CD4-positive, alpha-beta T cell treated with Interleukin-17A for 4 hours (primary cell): ENCODE measurements around the gene TBC1D22A.
"Not testable (repeated sequence)": the region's sequence is repeated elsewhere in the genome, so short reads cannot be mapped to it uniquely, and the experiment has no call there.

Experiments used
- DNase-seq: peaks from one replicate; pipeline ENCODE4 v3.0.0-alpha.2; 2020; ENCODE audit warnings: mixed read lengths

Gene TBC1D22A

DNA sequence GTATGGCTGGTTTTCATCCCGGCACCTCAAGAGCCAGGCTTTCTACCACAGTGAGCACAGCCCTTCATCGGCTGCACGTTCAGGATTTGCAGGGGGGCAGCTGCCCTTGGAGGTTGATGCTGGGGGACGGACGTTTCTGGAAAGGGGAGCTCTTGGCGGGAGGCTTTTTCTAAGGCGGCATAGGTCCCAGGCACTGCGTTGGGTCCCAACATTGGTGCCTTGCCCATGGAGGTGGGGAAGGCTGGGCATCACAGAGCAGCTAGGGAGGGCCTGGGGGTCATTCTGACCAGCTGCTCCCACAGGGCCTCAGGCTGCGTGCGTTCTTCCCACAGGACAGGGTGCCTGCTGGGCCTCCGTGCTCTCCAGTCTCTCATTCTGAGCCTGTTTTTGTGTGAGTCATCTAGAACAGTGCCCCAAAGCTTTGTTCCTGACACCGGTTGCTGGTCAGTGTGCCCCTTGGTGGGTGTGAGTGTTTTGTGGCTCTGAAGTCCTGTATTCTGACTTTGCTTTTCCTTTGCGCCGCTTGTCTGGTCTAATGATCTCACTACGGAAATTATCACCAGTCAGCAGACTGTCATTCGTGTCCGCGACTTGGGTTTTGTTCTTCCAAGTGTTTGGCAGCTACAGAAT, 275.9 kb downstream of the TBC1D22A start:
- DNase-seq = no peak

DNA sequence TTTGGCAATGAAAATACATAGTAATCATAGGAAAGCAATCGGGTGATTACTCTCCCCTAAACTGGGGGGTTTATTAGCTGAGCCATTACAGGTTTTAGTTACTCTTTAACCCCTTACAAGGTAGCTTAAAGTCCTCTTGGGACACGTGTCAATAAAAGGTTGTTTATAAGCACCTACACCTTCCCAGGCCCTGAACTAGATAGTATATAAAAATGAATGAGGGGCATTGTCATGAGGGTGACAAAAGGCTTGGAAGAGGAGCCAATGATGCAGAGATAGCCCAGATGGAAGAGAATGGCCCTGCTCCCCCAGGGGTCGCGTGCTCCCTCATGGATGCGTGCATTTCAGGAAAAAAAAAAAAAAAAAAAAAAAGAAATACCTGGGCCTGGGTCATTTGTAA, 276.9 kb downstream of the TBC1D22A start:
- DNase-seq = no peak

DNA sequence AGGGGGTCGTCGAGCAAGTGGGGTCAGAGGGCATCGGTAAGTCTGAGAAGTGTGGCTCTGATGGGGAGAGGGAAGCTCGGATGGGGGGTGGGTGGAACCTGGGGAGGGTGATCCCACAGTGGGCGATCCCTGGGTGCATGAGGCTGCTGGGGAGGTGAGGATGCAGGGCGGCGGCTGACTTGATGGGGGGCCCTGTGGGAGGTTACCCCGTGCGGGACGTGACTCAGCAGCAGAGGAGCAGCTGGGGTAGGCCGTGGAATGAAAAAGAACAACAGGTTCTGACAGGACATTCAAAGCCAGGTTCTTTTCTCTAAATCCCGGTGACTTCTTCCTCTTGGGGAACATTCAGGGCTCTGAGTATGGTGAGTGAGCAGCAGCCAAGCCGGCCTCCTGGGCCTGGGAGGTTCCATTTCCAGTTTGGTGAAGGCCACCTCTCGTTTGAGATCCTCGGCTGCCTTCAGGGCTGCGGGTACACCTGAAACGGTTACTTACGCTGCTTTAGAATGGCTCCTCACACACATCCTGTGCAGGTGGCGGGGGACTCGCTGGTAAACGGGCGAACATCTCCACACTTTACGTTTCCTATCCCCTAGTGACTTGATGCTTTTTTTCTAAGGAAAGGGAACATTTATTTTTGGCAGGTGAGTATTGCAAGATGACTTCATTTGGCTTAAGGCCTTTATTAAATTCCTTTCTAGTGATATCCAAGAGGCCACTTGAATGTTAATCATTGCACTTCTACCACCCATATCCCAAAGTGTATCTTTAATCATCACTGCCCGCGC, 278.2 kb downstream of the TBC1D22A start:
- no peak for DNase-seq

DNA sequence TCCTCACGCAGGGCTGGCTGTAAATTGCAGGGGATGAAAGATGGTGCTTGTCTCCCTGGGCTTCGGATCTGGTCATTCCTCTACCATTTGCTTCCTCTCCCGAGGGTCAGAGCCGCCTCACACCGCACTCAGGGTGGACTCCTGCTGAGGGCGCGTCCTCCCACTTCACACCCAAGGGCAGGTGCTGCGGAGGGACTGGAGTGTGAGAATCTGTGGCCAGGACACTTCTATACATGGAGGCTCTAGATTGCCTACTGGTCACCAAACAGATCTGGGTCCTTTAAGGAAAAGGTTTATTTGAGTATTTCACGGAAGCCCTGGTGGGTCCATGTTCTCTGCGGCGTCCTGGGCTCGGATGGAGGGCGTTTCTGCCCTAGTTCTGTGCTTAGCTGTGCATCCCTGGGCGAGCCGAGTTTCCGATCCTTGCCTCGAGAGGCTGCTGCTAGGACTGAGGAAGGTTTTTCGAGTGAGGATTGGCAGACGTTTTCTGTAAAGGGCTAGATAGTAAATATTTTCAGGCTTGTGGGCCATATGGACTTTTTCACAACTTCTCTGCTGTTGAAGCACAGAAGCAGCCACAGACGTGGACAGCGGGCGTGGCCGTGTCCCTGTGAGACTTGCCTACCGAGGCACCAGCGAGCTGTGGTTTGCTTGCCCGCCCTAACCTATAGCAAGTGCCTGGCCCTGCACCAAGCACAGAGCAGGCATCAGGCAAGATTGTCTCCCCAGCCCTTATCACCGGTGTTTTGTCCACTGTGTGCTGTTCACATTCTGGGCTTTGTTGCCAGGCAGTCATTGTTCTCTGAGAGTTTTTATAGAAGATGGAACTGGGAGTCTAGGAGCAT, 279.0 kb downstream of the TBC1D22A start:
- DNase-seq = no peak

DNA sequence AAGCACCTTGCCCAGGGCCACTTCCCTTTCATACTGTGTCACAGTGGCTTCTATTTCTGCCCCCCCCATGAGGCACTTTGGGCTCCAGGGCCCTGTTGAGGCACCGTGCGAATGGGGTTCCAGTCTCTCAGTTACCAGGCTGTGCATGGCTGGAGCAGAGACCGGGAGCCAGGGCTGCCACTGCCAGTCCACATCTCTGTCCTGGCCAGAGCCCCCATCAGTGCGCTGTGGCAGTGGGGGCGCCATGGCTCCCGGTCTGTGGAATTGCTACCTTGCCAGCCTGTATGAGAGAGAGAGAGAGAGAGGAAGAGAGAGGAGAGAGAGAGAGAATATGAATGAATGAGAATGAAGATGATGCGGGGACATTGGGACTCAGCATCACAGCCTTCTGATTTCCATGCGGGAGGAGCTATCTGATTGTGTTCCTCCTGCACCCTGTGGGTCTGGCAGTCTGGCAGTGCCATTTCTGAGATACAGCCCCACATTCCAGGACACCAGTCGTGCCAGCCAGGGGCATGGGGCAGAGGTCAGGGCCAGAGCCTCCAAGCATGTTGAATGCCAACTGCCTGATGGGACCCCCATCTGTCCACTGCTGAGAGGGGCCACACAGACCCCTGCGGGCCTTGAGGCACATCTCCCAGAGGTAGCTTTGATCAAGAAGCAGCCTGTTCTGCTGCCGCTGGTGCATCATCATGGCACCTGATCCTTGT, 279.8 kb downstream of the TBC1D22A start:
- no peak for DNase-seq

DNA sequence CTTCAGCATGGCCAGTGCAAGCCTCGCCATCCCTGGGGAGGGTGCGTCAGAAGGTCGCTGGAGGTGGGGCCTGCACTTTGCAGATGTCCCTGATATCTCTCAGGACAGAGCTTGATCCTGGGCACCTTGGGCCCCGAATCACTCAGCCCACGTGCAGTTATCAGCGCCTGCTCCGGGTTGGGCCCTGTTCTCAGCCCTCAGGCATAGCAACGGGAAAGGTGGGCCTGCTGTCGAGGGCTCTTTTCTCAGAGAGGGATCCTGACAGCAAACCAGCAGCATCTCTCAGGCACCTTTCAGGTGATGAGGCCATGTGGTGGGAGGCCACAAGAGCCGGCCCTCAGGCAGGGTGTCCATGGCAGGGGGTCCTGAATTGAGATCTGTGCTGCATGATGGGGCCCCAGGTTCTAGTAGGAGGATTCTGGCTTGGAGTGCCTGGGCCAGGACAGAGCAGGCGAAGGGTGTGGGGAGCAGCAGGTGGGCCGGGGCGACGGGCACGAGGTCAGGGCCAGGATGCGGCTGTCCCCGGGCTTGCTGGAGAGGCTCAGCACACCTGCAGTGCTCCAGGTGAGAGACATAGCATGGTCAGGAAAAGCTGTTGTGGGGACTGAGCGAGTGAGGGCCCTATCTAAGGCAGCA, 280.5 kb downstream of the TBC1D22A start:
- DNase-seq = no peak

DNA sequence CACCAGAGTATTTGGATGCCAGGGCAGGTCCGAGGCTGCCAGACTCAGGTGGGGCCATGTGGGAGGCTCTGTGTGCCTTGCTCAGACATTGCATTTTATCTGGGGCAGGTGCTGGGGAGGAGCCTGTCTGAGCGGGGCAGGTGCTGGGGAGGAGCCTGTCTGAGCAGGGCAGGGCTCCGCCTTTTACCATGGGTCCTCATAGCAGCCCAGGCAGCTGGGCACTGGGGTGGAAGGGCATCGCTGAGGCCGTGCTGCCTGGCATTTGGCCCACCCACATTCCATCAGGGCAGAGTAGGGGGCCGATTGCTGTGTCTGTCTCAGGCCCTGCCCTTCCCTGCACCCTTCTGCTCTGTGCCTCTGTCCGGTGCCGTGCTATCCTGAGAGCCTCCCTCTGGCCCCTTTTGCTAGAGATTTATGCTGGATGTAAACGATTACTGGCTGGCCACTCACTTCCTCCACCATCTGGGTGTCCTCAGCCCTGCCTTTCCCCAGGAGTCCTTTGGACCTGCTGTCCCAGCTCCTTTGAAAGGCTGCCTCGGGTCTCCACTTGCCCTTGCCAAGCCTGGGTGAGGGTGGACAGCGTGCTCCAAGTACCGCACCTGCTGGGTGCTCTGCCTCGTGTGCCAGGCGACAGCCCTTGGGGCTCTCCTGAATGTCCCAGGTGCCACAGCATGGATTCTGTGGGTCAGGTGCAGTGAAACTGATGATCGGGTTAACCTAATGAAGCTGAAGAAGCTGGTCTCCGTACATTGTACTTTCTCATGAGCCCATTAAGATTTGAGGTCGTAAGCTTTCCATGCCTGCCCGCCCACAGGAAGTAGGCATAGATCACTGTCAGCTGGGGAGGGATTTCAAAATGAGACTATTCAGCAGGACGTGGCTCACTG, 281.6 kb downstream of the TBC1D22A start:
- DNase-seq = no peak

DNA sequence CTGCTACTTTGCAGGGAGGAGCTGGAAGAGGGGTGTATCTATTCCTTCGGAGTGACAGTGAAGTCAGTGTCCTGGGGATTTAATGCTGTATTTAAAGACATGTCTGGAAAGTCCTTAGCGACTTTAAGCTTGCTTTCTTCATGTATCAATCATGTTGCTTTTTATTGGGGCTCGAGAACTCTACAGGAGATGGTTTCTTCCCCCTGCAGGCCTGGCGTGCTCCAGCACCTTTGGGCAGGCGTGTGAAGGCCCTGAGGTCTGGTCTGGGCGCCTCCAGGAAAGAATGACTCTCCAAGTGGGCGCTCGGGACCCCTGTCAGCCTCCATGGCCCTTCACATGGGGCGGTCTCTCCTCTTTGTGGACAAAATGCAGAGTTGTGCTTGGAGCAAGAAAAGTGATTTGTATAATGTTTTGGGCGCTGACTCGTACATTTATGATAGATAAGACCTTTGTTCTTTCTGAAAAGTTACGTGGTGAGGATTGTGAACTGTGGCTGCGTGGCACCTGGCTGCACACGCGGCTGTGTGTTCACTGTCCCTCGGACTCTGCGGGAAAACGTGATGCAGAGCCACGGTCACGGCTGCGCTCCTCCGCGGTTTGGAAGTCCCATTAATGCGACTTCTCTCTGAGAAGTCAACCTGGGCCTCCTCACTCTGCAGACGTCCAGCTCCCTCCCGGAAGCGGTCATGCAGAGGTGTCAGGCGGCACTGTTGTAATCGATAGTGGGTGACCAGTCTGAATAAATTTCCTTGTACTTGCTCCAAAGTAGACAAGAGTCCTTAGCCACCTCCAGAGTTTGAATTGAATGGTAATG, 282.5 kb downstream of the TBC1D22A start:
- no peak for DNase-seq

DNA sequence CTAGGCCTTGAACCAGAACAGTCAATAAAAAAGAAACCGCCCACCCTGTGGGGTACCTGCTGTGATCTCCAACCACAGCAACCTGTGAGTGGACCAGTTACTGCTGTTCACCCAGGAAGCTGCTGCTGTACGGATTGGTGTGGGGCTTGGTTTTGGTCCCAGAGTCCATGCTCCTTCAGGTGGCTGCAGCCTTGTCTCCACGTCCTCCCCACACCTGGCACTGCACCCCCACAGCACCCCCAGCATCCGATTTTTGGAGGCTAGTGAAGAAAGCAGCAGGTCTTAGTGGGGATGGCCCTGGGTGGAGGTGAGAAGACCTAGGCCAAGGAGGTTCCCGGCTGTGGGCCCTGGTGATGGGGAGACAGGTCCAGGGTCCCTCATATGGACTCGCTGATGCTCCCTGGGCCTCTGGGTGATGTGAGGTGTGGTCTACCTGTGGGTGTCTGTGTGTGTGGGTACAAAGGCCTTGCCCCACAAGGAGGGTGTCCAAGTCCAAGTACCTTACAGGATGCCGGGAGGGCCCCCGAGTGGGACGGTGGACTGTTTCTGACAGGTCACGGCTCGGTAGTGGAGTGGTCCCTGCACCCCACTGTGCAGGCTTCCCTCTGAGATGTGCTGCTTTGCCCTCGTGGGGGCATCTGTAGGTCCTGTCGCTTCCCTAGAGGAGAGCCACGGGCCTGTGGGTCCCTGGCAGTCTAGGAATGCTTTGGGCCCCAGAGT, 283.4 kb downstream of the TBC1D22A start:
- no peak for DNase-seq

DNA sequence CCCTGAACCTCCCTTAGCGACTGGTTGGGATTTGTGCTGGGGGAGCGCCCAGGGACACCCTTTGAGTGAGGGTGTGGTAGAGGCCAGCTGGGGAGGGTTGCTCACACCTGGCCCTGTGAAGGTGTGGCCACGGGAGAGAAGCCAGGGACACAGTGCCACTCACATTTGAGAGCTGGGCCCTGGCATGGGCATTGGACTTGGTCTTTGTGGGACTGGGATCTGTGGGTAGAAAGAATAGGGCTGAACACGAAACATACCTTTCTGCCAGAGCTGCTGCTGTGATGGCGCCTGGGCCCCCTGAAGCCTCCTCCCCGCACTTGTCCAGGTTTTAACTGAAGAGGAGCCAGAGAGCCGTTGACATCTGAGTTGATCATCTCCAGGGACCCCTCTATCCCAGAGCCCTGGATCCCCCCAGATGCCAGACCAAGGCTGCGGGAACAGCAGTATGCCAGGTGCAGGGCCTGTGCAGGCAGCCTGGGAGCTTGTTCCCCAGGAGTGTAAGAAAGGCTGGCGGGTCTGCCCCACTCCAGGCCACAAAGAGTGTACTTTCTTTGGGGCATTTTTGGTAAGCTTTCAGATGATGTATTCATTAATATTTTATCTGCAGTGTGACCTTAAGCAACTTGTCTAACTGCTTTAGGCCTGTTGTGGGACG, 284.1 kb downstream of the TBC1D22A start:
- DNase-seq = no peak

DNA sequence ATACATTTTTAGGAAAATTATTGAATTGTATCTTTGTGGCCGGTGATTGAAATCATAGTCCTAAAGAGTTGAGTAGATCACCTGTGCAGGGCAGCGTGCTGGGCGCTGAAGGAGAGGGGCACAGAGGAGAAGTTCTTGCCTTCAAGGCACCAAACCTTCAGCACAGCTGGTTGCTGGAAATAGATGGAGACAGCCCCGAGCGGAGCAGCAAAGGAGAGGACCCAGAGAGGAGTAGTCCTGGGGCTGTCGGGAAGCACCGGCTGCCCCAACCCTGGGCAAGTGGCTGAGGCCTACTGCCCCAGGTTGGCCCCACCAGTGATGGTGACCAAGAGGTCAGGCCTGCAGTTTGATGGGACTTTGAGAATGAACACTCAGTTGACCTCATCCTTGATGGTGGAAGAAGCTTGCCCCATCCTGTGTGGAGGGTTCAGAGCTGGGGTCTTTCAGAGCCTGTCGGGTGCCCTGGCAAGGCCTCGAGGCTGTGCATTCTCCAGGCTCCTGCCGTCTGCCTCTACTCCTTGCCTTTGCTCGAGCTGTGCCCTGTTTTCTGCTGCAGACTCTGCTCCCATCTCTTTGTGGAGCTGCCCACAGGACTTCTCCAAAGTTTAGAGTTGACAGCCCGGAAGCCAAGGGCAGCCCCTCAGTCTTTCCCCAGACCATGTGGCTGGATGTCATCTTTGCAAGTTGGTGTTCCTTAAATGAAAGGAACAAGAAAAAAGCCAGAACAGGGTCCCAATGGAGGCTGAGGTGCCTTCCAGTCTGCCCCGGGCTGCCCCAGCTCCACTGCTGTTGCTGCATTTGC, 285.1 kb downstream of the TBC1D22A start:
- no peak for DNase-seq

DNA sequence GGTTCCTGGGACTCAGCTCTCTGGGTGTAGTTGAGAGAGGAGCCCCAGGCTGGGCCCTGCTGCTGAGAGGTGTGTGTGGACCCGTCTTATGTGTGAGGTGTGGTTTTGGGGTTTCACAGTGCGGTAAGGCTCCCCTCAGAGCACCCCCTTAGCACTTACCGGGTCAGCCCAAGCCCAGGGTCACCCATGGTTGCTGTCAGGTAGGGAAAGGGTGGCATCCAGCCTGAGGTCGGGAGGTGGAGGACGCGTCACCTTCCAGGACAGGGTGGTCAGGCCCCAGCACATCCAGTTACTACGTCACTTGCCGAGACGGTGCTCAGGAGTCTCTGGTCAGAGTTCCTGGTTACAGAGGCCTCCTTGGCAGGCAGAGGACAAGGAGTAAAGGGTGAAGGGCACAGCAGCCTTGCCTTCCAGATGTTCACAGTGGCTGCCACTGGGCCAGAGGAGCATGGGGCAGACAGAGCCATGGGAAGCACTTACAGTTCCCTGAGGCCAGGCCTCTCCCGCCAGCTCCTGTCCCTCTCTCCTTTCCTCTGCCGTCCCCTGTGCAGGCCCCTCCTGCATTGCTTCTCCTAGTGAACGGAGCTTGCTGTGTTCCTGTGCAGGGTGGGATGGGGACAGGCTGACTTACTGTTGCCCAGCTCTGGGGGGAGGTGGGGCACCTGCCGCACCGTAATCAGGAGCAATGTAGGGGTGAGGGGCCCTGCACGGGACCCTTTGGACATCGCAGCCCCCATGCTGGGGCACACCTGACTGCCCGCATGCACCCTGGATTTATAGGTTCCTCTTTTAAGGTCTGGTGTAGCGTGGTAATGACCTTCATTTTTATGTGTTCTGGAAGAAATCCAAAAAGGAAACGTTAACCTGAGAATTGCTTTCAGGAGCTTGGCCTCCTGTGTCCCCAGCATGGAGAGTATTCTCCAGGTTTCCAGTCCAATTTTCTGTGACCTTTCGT, 285.9 kb downstream of the TBC1D22A start:
- no peak for DNase-seq

DNA sequence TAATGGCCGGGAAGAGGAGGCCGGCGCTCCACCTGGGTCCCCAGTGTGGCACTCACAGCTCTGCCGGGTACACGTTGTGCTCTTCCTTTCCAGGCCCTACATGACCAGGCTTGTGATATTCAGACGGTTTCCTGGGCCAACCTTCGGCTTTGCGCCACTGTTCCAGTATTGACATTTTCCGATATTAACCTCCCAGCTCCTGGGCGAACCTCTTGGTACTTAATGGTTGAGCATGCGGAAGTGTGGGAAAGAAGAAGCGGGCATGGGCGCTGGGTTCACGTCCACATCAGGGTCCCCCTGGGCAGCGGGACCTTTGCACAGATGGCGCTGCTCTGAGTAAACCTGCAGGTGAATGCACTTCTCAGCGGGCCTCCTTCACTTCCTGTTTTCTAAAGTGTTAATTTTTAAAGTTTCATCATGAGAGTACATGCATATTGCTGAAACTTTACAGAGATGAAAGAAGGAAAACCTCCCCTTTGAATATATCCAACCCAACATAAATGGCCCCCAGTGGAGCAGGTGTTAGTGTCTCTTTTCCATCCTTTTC, 286.7 kb downstream of the TBC1D22A start:
- no peak for DNase-seq

DNA sequence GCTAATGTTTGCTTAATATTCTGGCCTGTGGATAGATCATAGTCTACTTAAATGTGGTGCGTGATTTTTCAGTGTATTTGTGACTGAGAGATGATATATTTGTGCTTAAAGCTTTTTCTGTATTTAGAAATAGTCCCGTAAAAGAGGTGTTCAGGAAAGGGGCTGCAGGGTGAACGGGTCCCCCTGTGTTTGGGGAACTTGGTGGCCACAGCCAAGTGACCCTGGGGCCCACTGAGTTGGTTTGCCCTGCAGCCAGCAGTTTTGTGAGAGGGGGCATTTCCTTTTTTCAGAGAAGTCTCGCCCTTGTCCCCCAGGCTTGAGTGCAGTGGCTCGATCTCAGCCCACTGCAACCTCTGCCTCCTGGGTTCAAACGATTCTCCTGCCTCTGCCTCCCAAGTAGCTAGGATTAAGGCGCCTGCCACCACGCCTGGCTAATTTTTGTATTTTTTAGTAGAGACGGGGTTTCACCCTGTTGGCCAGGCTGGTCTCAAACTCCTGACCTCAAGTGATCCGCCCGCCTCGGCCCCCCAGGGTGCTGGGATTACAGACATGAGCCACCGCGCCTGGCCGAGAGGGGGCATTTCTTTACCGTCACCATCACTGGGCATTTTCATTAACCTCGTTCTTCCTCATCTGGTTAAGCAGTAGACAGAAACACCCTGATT, 287.4 kb downstream of the TBC1D22A start:
- not testable (repeated sequence) for DNase-seq

DNA sequence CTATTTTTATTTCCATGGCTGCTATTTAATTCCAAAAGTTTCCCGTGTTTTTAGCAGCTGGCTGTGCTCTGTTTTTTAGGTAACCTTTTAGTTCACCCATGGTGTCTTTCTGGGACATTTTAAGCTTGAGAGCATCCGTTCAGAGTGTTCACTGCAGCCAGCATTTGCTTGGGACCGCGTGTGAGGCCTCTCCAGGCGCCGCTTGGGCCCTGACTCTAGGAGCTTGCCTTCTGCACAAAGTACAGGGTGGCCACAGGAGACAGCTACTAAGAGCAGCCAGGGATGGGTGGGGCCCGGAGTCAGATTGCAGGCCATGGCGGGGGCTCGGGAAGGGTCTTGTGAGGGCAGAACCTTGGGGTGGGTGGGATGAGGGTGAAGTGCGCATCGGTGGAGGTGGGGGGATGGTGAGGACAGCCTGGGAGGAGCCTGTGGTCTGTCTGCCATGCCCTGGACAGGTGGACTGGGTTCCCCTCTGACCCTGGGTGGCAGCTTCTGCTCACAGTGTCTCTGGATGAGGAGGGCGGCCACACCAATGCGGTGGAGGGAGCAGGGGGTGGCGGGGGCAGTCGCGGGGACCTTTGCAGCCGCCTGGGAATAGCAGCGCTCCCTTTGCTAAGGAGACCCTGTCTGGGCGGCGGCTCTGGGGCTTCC, 288.1 kb downstream of the TBC1D22A start:
- DNase-seq = no peak
